ENCODE data around the gene ZPR1.

GRCh38 chr11:116736763-116737162, 51.1 kb downstream of the ZPR1 start:
- TF ChIP-seq CTCF (IDR thresholded peaks at IDR 0.05) (no peak), POLR2A (IDR thresholded peaks at IDR 0.05) (no peak), POLR2AphosphoS5 (IDR thresholded peaks at IDR 0.05) (no peak), EP300 (IDR thresholded peaks at IDR 0.05) (no peak)
